Measurements from ENCODE around the gene PEF1.

- no peak for TF ChIP-seq CTCF (IDR thresholded peaks at IDR 0.05)
- TF ChIP-seq POLR2A (IDR thresholded peaks at IDR 0.05), result no peak
Observed at GRCh38 chr1:31664528-31664927, 19.9 kb upstream of the PEF1 start.
